HG03039 (cell line): Measurements from ENCODE around the gene MCC.

ENCODE experiments used
- ATAC-seq: cut with Tn5 transposase; IDR thresholded peaks from one replicate; pipeline ENCODE4 v1.9.1; 2021; ENCODE audit warnings: mild to moderate bottlenecking, moderate library complexity; ENCODE audit not compliant: unreplicated experiment

MCC gene

GRCh38 chr5:113042491-113043243 is 445.6 kb downstream of the MCC start:
- ATAC-seq, result no peak

- no peak for ATAC-seq
Measured at GRCh38 chr5:113040672-113041260, 447.5 kb downstream of the MCC start.

GRCh38 chr5:113039934-113040285 is 448.3 kb downstream of the MCC start:
- no peak for ATAC-seq

- no peak for ATAC-seq
Measured at GRCh38 chr5:113039229-113039933, 448.9 kb downstream of the MCC start.

GRCh38 chr5:113038714-113039113 is 449.5 kb downstream of the MCC start:
- no peak for ATAC-seq

GRCh38 chr5:113038136-113038535 is 450.1 kb downstream of the MCC start:
- no peak for ATAC-seq

- no peak for ATAC-seq
Measured at GRCh38 chr5:113036826-113037225, 451.4 kb downstream of the MCC start.

GRCh38 chr5:113036321-113036720 is 451.9 kb downstream of the MCC start:
- no peak for ATAC-seq

GRCh38 chr5:113035096-113035495 is 453.2 kb downstream of the MCC start:
- no peak for ATAC-seq

GRCh38 chr5:113034182-113034773 is 454.0 kb downstream of the MCC start:
- ATAC-seq, result no peak

- ATAC-seq, result no peak
Measured at GRCh38 chr5:113031557-113031956, 456.7 kb downstream of the MCC start.

- ATAC-seq, result no peak
Measured at GRCh38 chr5:113031104-113031503, 457.1 kb downstream of the MCC start.

- no peak for ATAC-seq
Measured at GRCh38 chr5:113029614-113030013, 458.6 kb downstream of the MCC start.

GRCh38 chr5:113027431-113027830 is 460.8 kb downstream of the MCC start:
- no peak for ATAC-seq

- ATAC-seq, result no peak
Measured at GRCh38 chr5:113027015-113027414, 461.2 kb downstream of the MCC start.

GRCh38 chr5:113026211-113026610 is 462.0 kb downstream of the MCC start:
- no peak for ATAC-seq

GRCh38 chr5:113025596-113025995 is 462.7 kb downstream of the MCC start:
- no peak for ATAC-seq

- no peak for ATAC-seq
Measured at GRCh38 chr5:113024076-113024697, 464.1 kb downstream of the MCC start.

GRCh38 chr5:113022661-113023060 is 465.6 kb downstream of the MCC start:
- ATAC-seq, result peak; percentile 67

GRCh38 chr5:113020461-113021273 is 467.6 kb downstream of the MCC start:
- no peak for ATAC-seq
